Umbilical cord (tissue), 2 donors: ENCODE data around the gene MYO18B. TPM values are rescaled to one million over a fixed set of nuclear protein-coding genes. Genes with fewer than 3 reads are reported as not detected.
A peak's percentile ranks its signal among the peaks of the same experiment; 100 is the strongest.

Experiments used
- DNase-seq: peaks from one replicate; pipeline ENCODE4 v3.0.0-alpha.2; 2015; ENCODE audit warnings: low spot score
- total RNA-seq: library from RNA; depleted of rRNA; stranded (reverse); fragments of >200 nt; gene quantifications from one replicate; pipeline ENCODE4 v1.2.3, GENCODE V29; 2014; ENCODE audit warnings: low replicate concordance; ENCODE audit not compliant: insufficient read depth

The MYO18B gene
- total RNA-seq, 1 donor from 2014 or later: 7.9 TPM

DNA sequence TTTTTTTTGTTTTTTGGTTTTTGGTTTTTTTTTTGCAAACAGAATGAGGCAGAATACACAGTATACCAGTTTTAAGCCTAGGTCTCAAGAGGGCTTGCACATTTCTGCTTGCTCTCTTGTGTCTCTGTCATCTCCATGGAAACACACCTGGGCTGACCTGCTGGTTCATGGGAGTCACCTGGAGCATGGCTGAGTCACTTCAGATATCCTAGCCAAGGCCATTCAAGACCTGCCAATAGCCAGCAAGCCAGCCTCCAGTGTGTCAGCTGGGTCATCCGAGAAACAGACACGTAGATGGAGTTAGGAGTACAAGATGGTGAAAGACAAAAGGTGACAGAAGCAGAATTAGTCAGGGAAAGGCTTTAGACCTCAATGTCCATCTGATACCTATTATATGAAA is 303.1 kb downstream of the MYO18B start:
- no peak for DNase-seq

DNA sequence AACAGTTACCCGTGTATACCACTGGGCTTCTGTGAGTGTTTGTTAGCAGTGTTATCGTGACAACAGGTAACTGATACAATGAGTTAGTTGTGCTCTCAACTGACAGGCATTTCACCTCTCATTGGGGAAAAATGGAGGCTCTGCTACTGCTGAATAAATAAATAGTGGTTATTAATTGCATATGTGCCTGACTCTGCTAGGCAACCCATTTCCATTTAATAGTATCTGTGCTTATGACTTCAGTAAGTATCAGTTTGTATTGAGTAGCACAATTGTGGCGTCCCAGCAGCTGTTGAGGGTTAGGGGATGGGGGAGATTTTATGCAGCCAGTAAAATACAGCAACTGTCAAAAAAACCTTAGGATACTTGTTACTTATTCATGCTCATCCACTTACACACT is 303.9 kb downstream of the MYO18B start:
- no peak for DNase-seq

DNA sequence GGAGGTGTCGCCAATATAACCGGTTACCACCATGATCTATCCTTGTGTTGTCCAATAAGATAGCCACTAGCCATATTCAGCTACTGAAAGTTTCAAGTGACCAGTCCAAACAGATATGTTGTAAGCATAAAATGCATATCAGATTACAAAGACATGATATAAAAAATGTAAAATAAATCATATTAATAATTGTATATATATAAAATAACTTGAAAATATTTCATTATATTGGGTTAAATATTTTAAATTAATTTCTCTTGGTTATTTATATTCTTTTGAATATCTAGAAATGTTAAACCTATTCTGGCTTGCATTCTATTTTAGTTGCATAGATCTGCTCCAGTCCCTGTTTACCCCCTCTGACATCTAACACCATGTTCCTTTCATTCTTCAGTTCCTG is 305.5 kb downstream of the MYO18B start:
- DNase-seq: no peak

DNA sequence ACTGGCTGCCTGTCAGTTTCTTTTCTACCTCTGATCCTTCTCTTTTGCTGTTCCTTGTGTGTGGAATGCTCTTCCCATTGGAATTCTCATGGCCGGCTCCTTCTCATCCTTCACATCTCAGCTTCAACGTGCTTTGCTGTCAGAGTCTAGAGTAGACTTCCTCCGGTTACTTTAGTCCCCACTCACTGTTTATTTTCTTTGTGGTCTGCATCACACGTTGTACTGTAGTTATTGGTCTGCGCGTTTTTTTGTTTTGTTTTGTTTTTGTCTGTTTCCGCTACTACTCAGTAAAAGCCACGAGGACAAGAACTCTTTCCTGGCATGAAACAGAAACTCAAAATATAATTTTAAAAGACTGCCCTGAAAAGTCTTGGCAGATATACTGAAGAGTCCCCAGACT is 305.9 kb downstream of the MYO18B start:
- DNase-seq: no peak

DNA sequence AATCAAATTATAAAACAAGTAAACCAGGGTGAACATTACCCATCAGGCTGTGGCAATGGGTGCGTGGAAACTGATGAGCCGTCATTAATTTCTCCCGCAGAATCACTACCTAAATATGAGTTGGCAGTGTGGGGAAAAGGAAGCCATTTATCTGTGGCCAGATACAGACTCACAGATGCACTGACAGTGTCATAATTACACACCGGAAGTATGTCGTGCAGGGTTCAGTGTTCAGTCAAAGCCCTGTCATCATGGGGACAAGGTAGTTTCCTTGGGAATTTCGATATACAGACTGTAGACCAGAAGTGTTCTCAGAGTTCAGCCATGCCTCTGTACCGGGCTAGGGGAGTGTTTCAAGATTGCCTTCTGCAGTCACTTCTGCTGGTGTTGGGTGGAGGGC is 308.1 kb downstream of the MYO18B start:
- DNase-seq: no peak

DNA sequence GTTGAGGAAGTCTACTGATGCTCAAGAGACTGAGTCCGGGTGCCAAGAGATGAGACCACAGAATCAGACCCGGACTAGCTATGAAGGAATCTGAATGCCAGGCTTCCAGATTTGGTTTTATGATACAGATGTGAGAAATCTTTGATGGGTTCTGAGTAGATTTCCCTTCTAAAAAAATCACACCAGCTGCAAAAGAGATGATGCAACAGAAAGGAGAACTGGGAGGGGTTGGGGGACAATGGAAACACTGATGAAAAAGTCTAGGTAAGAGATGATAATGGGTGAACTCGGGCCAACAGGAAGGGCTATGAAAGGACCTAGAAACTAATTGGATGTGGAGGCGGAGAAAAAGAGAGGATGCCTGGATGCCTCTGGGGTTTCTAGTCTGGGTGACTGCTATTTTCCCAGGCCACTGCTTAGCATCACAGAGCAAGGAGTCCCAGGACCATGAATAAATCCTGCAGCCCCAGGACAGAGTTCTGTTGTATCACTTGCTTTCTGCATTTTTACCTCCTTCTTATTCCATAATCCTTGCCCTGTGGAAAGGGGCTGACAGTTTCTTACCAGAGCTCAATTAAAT is 311.8 kb downstream of the MYO18B start:
- no peak for DNase-seq

DNA sequence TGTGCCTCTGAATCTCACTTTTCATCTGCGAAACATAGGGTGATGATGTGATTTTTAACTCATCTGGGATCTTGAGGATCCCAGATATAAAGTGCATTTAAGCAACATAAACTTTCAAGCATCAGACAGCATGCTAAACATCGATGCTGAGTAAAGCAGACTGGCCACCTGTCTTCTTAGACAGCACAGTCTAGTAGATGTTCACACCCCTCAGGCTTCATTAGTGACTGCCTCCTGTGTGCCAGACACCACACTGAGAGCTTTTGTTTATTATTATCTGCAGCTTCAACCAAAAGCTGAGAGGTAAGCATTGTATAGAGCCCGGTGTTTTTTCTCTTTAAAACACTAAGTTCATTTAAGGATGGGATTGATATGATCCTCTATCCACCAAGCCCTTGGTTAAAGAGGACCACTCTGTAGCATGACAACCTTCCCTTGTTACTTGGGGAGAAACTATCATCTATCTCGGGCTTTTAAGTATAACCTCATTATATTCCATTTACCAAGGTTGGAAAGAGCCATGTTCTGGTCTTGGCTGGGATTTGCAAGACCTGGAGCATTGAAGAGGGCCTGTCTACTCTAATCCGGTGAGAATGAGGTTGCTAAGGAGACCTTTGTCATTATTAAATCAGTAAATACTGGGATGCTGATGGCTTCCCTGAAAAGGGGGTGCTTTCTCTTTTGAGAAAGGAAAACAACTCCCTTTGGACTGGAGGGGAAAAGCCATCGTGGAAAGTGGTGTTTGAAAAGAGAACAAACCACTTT is 313.0 kb downstream of the MYO18B start:
- no peak for DNase-seq

DNA sequence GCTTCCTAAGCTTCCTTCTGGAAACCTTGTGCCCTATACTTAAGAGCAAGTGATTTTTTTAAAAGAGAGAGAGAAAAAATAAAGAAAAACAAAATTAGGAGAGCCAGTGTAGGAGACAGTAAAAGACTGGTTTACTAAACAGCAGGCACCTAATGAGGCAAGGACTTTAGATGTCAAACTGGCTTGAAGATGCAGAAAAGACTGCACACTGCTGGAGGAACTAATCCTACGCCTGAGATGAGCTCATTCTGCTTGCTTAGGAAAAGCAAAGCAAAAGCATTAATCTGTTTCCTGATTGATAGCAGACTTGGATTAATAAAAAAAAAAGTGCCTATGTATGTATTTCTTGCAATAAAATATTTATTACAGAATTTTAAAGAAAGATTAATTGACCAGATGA is 313.7 kb downstream of the MYO18B start:
- peak; percentile 82 for DNase-seq

DNA sequence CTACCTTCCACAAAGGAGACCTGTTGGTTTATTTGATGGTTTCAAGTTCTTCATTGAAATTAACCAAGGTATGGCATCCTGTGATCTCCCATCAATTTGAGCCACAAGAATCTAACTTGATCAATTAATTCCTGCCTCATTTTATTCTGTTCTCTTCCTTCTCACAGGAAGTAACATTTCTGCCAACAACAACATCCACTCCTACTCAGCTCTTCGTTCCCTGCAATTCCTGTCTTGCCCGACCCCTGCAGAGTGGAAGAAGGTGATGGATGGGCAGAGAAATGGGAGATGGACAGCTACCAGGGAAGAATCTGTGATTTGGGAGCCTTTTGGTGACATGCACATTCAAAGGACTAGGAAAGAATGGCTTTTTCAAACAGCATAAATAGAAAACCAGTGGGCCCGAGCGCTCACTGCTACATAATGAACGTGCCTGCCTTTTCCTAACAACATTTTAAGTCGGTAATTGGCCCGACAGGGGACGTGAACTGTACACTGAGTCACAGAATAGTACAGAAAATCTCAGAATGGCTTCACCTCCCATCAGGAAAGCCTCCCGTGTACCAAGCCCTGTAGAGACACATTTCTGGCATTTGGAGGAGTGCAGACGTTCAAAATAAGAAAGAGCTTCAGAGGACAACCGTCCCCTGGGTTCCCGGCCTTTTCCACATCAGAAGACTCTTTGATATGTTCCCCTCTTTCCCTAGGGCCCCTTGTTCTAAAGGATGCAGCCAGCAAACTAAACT is 314.6 kb downstream of the MYO18B start:
- no peak for DNase-seq

DNA sequence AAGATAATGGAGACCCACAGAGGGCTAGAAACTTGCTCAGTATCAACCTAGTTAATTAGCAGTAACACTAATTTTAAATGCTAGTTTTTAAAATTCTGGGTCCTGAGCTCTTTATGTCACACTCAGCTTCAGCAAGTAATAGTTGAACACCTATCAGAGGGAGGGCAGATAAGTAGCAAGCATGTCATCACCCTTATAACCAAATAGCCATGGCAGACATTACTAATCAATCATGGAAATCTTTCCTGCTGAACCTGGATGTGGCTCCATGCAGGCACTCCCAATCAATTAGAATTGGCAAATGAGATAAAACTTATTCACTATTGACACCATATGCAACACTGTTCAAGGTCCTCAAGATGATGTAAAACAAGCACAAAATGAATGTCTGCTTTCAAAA is 315.7 kb downstream of the MYO18B start:
- DNase-seq: no peak

DNA sequence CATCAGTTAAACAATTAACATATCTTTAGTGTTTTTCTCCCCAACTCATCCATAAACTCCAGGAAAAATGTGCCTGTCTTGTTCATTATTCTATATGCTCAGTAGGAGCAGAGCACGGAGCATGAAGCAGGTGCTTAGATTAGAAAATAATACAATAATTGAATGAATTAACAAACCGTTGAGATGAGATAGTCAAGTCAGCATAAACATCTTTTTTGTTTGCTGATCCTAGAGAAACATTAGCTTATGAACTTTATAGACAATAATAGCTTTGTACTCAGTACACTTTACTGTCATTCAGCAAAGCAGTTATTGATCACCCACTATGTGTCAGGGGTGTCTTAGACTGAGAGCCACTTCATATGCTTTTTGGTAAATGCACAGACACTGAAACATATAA is 322.1 kb downstream of the MYO18B start:
- DNase-seq: no peak

DNA sequence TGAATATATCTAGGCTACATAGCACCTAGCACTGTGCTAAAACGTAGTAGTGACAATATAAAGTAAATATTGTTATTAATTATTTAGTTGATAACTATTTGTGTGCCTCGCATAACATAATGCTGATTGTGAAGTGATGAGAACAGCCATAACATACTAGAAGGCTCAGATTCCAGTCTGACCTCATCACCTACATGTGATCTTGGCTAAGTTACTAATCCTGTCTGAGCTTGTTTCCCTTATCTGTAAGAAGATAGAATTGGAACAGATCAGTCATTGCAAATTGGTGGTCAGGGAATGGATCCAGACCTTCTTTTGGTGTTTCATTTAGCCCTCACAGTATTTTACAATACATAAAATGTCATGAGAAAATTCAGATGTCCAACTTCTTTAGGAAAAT is 323.9 kb downstream of the MYO18B start:
- DNase-seq: peak; percentile 60

DNA sequence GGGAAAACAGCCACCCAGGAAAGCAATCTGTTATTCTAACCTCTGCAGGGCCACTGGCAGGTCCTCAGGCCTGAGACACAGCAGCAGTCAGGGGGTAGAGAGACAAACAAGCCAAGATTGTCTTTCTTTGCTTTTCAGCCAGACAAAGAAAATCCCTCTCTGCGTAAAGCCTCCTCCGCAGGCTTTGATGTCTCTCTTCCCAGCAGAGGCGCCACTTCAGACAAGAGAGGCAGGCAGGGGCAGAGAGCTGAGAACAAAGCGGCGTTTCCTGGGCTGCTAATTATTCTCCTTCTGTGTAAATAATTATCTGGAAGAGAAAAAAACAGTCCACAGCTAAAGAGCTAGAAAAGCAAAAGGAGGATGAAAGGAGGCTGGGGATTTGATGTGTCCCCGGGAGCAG is 324.5 kb downstream of the MYO18B start:
- peak; percentile 63 for DNase-seq

DNA sequence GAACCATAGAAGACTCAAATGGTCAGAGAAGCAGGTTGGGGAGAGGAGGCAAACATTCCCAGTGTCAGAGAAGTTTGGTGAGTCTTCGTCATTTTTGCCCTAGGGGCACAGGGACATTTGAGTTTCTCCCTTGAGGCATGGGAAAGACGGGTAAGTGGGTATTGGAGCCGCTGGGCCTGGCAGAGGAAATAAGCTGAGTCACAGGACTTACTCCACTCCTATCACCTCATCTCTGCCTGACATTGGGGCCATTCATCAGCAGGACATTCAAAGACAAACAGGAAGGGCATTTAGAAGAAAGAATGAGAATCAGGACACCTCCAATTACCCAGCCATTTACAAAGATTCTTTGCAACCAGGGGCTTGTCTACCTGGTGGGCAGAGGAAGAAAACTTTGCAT is 326.6 kb downstream of the MYO18B start:
- DNase-seq: no peak

DNA sequence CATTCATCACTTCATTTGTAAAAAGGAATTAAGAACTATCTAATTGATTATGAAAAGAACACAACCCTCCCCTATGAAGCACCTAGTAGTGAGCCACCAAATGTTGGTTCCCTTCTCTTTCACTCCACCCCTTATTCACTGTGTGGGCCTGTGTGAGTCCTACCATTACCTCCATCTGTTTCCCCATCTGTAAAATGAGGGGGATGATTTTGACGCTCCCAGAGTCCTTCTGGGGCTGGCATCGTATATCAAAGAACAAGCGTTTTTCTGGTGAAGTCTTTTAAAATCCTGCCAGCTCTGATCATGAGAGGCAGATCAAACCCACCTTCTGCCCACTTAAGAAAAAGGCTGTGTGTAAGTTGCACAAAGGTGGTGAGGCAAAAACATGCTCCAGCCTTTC is 330.6 kb downstream of the MYO18B start:
- no peak for DNase-seq

DNA sequence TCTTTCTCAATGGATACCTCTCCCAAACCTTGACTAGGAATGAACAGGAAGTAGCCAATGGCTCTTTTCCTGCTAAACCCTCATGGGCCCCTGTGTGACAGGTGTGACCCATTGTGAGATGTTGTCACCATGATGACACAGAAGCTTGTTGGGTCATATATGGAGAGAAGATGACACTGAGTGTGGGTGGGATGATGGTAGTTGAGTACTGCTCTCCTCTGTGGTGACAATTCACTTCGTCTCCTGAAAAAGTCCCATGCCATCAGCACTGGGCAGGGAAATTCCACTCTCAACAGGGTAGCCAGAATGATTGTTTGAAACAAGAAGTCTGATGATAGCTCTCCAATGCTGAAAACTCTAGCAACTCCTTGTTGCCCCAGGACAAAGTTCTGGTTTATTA is 333.3 kb downstream of the MYO18B start:
- no peak for DNase-seq

DNA sequence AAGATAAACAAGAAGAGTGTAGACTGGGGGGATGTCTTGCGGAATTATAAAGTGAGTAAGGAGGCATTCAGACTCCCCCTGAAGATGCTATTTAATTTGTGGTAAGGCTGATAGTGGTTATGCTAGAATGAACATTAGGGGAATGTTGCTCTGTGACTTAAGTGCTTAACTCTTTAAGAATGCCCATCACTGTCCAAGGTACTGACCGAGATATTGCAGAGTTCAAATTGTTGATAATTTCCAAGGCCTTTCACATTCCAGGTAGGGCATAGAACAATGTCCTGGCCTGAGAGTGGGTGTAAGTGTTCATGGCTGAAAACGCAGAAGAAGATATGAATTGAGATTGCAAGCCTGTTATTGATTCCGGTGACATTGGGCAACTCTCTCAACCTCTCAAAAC is 337.0 kb downstream of the MYO18B start:
- DNase-seq: peak; percentile 6

Other genes starting within 250 kb of the MYO18B start
- gene GRK3, start 177.5 kb upstream of the MYO18B start, total RNA-seq: 8.9 TPM